GM10266 (cell line): ENCODE results near the gene IGSF8.

Experiments
- DNase-seq: peaks from one replicate; pipeline ENCODE4 v3.0.0; 2012; ENCODE audit errors: extremely low spot score
- CTCF ChIP-seq: IDR thresholded peaks from 2 replicates; pipeline ENCODE4 v1.5.1; 2012; ENCODE audit warnings: mild to moderate bottlenecking, low read depth; ENCODE audit not compliant: control insufficient read depth, insufficient read depth; ENCODE audit errors: missing control alignments

The IGSF8 gene

GRCh38 chr1:160137216-160137862 lies 38.9 kb upstream of the IGSF8 start:
- no peak for TF ChIP-seq CTCF
- no peak for DNase-seq

- no peak for DNase-seq
- no peak for TF ChIP-seq CTCF
Measured at GRCh38 chr1:160136926-160137200, 38.4 kb upstream of the IGSF8 start.

DNA sequence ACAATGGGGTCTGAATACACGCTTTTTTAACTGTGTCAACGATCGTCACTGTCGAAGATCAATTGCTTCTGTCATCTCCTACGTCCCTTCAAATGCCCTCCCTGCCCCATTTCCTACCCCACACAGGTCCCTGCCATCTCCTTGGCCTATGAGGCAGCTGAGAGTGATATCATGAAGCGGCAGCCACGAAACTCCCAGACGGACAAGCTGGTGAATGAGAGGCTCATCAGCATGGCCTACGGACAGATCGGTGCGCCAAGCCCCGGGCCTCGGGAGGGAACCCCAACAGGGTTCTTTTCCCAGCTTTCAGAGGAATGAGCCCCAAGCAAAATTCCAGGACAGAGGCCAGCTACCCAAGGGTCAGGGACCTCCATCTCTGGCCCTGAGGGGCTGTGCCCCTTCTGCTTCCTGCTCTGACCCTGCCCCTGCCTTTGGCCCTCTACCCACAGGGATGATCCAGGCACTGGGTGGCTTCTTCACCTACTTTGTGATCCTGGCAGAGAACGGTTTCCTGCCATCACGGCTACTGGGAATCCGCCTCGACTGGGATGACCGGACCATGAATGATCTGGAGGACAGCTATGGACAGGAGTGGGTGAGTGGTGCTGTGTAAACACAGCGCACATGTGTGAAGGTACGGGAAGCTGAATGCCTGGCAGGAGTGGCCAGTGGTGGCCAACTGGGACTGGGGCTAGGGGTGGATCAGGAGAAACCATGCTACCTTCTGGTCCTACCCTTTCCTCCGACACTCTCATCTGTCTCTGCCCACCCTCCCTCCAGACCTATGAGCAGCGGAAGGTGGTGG lies 37.9 kb upstream of the IGSF8 start:
- TF ChIP-seq CTCF = no peak
- no peak for DNase-seq

DNA sequence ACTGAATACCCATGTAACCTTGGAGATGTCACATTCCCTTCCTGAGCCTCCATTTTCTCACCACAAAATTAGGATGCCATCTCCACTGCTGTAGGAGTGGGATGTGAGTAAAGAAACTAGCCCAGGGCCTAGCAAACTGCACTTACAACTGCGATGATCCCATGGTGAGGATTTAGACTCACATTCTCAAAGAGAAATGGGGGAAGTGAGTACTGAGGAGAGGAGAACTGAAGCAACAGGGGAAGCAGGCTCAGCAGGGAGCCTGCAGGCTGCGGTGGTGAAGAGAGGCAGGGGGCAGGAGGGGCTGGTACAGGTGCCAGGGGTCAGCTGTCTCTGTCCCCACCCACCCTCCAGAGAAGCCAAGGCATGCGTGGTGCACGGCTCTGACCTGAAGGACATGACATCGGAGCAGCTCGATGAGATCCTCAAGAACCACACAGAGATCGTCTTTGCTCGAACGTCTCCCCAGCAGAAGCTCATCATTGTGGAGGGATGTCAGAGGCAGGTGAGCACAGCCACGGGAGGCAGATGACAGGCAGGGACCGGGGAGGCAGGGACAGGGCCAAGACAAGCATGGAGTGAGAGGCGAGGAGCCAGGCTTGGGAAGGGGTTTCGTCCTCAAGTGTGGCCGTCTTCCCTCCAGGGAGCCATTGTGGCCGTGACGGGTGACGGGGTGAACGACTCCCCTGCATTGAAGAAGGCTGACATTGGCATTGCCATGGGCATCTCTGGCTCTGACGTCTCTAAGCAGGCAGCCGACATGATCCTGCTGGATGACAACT lies 36.6 kb upstream of the IGSF8 start:
- no peak for TF ChIP-seq CTCF
- DNase-seq = no peak

- no peak for DNase-seq
- no peak for TF ChIP-seq CTCF
Measured at GRCh38 chr1:160133990-160134770, 35.8 kb upstream of the IGSF8 start.

DNA sequence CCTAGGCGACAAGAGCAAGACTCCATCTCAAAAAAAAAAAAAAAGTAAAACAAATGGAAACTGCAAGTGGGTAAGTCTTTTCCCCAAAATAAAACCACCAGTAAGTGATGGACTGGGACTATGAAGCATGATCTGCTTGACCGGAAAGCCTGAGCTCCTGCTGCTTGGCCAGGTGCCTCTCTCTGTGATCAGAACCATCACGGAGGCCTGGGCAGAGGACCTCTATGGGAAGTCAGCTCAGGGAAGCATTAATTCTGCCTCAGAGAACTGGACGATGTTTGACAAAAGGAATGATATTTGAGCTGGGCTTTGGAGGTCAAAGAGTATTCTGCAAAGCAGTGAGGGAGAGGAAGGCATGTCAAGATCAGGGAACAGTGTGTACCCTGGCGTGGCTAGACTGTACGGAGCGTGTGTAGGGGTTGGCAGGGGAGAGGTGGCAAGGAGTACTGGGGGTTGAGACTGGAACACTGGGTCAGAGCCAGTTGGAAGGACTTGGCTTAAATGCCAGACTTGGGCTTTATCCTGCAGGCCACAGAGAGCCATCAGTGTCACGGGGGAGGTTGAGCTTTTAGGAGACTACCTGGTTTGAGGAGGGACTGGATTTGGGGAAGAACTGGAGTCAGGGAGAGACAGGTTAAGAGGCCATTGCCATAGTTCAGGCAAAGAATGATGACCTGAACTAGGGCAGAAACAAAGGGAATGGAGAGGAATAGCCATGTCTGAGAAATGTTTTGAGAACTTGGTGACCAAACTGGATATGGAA lies 33.6 kb upstream of the IGSF8 start:
- TF ChIP-seq CTCF = no peak
- DNase-seq = no peak
